HL-60 (cell line): ENCODE measurements around the gene ARRDC4.

Experiments used
- DNase-seq, 2 experiments: peaks; one replicate each; pipeline ENCODE4 v3.0.0-alpha.2; 2010 to 2020; ENCODE audit warnings: low read depth in 1 of 2, low spot score in 1 of 2
- H3K27ac ChIP-seq: fragments of 250-450 bp; sonication (Bioruptor Pico); replicated peaks from 2 replicates; pipeline ENCODE4 v1.5.1; 2020; ENCODE audit warnings: mild to moderate bottlenecking, moderate library complexity
- H3K27me3 ChIP-seq: fragments of 250-450 bp; sonication (Bioruptor Pico); 2 replicates; pipeline ENCODE4 v1.5.1; 2021; ENCODE audit warnings: mild to moderate bottlenecking, moderate library complexity; ENCODE audit not compliant: insufficient read depth, poor library complexity, severe bottlenecking
- H3K4me3 ChIP-seq: replicated peaks from 2 replicates; pipeline ENCODE4 v1.5.1; 2011; ENCODE audit warnings: mild to moderate bottlenecking, control low read depth, low read length; ENCODE audit not compliant: insufficient read depth
- GABPA ChIP-seq: IDR thresholded peaks from 2 replicates; pipeline ENCODE4 v1.6.1; 2012; ENCODE audit warnings: low read depth
- POLR2AphosphoS5 ChIP-seq: IDR thresholded peaks from 2 replicates; pipeline ENCODE4 v1.6.1; 2012; ENCODE audit warnings: low read depth
- SPI1 ChIP-seq: IDR thresholded peaks from 2 replicates; pipeline ENCODE4 v1.6.1; 2012; ENCODE audit warnings: low read depth, mild to moderate bottlenecking, borderline replicate concordance
- TF ChIP-seq, protein P1 (sequence below): IDR thresholded peaks from one replicate; pipeline ENCODE4 v1.5.1; 2011; ENCODE audit warnings: low read length, control low read depth, inconsistent platforms; ENCODE audit not compliant: insufficient read depth
- TF ChIP-seq, protein P2 (sequence below): IDR thresholded peaks from 2 replicates; pipeline ENCODE4 v1.6.1; 2012; ENCODE audit warnings: low read depth; ENCODE audit not compliant: insufficient replicate concordance

ARRDC4 gene

DNA sequence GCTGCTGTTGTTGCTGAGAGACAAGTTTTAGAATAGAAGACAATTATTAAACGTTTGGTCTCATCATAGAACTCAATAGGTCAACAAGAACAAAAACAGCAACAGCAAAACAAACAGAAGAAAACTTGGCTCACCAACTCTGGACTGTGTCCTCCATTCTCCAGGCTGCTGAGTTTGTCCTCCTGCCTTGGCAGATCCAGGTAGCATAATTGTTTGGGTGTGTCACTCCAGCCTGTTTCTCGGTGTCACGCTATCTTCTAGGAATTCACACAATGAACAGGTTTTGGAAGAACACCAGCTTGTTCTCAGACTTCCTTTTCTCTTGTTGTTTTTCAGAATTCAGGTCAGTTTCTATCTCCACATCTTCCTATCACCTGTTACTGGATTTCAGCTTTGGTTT is 34.7 kb downstream of the ARRDC4 start:
- Histone ChIP-seq H3K27me3 (no peaks in the 10 kb centered on the region), H3K4me3 (no peak overlapping the region), H3K27ac (no peak overlapping the region)
- TF ChIP-seq GABPA (no peak), SPI1 (no peak), POLR2AphosphoS5 (no peak)
- TF ChIP-seq, protein P1, sequence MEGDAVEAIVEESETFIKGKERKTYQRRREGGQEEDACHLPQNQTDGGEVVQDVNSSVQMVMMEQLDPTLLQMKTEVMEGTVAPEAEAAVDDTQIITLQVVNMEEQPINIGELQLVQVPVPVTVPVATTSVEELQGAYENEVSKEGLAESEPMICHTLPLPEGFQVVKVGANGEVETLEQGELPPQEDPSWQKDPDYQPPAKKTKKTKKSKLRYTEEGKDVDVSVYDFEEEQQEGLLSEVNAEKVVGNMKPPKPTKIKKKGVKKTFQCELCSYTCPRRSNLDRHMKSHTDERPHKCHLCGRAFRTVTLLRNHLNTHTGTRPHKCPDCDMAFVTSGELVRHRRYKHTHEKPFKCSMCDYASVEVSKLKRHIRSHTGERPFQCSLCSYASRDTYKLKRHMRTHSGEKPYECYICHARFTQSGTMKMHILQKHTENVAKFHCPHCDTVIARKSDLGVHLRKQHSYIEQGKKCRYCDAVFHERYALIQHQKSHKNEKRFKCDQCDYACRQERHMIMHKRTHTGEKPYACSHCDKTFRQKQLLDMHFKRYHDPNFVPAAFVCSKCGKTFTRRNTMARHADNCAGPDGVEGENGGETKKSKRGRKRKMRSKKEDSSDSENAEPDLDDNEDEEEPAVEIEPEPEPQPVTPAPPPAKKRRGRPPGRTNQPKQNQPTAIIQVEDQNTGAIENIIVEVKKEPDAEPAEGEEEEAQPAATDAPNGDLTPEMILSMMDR, result no peak
- TF ChIP-seq, protein P2, sequence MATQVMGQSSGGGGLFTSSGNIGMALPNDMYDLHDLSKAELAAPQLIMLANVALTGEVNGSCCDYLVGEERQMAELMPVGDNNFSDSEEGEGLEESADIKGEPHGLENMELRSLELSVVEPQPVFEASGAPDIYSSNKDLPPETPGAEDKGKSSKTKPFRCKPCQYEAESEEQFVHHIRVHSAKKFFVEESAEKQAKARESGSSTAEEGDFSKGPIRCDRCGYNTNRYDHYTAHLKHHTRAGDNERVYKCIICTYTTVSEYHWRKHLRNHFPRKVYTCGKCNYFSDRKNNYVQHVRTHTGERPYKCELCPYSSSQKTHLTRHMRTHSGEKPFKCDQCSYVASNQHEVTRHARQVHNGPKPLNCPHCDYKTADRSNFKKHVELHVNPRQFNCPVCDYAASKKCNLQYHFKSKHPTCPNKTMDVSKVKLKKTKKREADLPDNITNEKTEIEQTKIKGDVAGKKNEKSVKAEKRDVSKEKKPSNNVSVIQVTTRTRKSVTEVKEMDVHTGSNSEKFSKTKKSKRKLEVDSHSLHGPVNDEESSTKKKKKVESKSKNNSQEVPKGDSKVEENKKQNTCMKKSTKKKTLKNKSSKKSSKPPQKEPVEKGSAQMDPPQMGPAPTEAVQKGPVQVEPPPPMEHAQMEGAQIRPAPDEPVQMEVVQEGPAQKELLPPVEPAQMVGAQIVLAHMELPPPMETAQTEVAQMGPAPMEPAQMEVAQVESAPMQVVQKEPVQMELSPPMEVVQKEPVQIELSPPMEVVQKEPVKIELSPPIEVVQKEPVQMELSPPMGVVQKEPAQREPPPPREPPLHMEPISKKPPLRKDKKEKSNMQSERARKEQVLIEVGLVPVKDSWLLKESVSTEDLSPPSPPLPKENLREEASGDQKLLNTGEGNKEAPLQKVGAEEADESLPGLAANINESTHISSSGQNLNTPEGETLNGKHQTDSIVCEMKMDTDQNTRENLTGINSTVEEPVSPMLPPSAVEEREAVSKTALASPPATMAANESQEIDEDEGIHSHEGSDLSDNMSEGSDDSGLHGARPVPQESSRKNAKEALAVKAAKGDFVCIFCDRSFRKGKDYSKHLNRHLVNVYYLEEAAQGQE, result no peak
- DNase-seq, result no peak

DNA sequence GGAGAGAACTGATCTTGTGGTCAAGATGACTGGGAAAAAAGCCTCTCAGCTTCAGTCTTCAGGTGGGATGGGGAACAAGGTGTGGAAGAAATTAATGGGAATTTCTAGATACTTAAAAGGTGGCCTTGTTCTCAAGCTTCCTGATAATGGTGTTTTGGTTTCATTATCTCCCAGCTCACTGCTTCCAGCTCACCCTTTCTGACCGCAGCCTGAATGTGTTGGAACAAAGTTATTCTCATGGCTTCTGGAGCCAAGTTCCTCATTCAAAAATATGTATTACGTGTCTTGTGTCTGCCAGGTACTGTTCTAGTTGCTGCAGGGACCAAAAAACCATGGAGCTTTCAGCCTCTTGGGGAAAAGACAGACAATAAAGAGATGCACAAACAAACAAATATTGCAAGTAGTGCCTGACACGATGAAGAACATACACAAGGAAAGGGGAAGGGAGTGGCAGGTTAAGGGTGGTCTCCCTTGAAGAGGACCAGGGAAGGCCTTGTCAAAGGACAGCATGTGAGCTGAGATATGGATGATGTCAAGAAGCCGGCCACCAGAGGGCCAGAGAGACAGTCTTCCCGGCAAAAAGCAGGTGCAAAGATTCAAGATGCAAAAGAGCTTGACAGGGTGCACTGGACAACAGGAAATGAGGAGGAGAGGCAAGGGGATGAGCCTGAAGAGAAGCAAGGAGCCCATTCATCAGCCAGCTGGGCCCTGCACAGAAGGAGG is 35.5 kb downstream of the ARRDC4 start:
- no peak overlapping the region for H3K27ac ChIP-seq
- H3K4me3 ChIP-seq, result no peak overlapping the region
- DNase-seq, result no peak
- no peak for TF ChIP-seq GABPA
- TF ChIP-seq SPI1, result peak; percentile 9; the same call in 1 of the 2 replicates
- TF ChIP-seq, protein P1, result no peak
- no peaks in the 10 kb centered on the region for H3K27me3 ChIP-seq

DNA sequence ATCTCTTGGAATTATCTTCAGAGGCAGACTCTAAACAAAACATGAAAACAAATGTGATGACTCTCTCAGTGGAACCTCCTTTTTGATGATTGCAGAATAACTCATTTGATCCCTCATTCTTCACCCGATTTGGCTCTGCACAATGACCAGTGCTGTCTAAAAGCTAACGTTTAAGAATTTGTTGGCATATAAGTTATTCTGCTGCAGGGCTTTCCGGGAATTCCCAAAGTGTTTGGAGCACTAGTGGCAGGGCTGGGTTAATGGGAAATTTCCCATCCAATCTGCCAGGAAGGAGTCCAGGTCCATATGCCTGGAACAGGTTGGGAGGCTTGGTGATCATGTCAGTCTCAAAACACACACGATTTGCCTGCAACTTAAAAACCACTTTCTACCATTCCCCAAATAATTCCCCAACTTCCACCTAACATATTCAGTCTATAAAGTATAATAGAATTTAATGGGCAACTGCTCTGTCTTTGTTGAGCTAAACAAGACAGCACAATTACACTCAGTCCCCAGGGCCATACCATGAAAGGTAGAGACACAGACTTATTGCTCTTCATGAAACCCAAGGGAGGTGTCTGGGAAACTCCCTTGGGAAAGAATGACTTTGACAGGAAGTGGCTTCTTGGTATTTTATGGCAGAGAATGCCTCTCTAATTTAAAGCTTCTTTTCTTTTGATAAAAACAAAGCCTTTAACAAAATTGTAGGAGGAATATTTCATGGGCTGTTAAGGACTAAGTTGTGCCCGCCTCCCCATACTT is 38.0 kb downstream of the ARRDC4 start:
- Histone ChIP-seq H3K4me3 (no peak overlapping the region), H3K27me3 (no peaks in the 10 kb centered on the region), H3K27ac (no peak overlapping the region)
- no peak for DNase-seq
- TF ChIP-seq, protein P2, result no peak
- TF ChIP-seq GABPA (no peak), SPI1 (no peak), POLR2AphosphoS5 (no peak)
- TF ChIP-seq, protein P1, result no peak
